Naive thymus-derived CD4-positive, alpha-beta T cell (primary cell): Measurements from ENCODE around the gene GDPD5. TPM values are rescaled to one million over a fixed set of nuclear protein-coding genes. Genes with fewer than 3 reads are reported as not detected.

Experiments used
- ATAC-seq: fragments of 150-1000 bp; cut with Tn5 transposase; 2 replicates; pipeline ENCODE4 v1.10.0; 2021; ENCODE audit warnings: mild to moderate bottlenecking, moderate library complexity
- CTCF ChIA-PET: fragments of 350-600 bp; sonication (Branson Sonifier 250); formaldehyde crosslinking; loops from one replicate; lab custom pipeline; 2021; ENCODE audit warnings: antibody characterized with exemption; lab: Charles Lee
- POLR2A ChIA-PET: fragments of 350-600 bp; sonication (Branson Sonifier 250); formaldehyde crosslinking; loops from one replicate; lab custom pipeline; 2021; ENCODE audit warnings: antibody characterized with exemption, inconsistent platforms; lab: Charles Lee
- DNase-seq, 9 donors: peaks; one replicate each; pipeline versions ENCODE4 v3.0.0 to v3.0.0-alpha.2; 2020 to 2022; ENCODE audit warnings: mixed read lengths in 1 of 9
- H3K27ac ChIP-seq: one replicate; pipeline ENCODE4 v1.7.0; 2013; ENCODE audit warnings: mild to moderate bottlenecking, low read depth, low read length, moderate library complexity
- H3K27me3 ChIP-seq, 2 donors: one replicate each; pipeline ENCODE4 v1.7.0; 2013; ENCODE audit warnings: low read length in 2 of 2, mild to moderate bottlenecking in 2 of 2, moderate library complexity in 2 of 2; ENCODE audit not compliant: control insufficient read depth in 2 of 2, insufficient read depth in 2 of 2
- H3K36me3 ChIP-seq, 3 experiments: 1 replicate in 2 of 3; 2 replicates in 1 of 3; pipeline ENCODE4 v1.7.0; 2013; ENCODE audit warnings: low read length in 3 of 3, mild to moderate bottlenecking in 3 of 3, moderate library complexity in 1 of 3; ENCODE audit not compliant: insufficient read depth in 3 of 3, control insufficient read depth in 2 of 3
- H3K4me1 ChIP-seq, 2 donors: one replicate each; pipeline ENCODE4 v1.7.0; 2013; ENCODE audit warnings: low read length in 2 of 2, mild to moderate bottlenecking in 2 of 2, moderate library complexity in 1 of 2; ENCODE audit not compliant: control insufficient read depth in 2 of 2, insufficient read depth in 2 of 2
- H3K4me3 ChIP-seq: 2 replicates; pipeline ENCODE4 v1.7.0; 2013; ENCODE audit warnings: mild to moderate bottlenecking, low read length
- H3K9me3 ChIP-seq, 3 experiments: 1 replicate in 2 of 3; 2 replicates in 1 of 3; pipeline ENCODE4 v1.7.0; 2013; ENCODE audit warnings: low read length in 3 of 3; ENCODE audit not compliant: control insufficient read depth in 2 of 3
- H3K27ac Mint-ChIP-seq, 9 donors: one replicate each; pipeline ENCODE4 v1.8.0; 2020 to 2022; ENCODE audit warnings: mixed read lengths in 9 of 9, mild to moderate bottlenecking in 8 of 9, moderate library complexity in 5 of 9, inconsistent platforms in 2 of 9
- H3K27me3 Mint-ChIP-seq, 5 donors: one replicate each; pipeline ENCODE4 v1.8.0; 2021 to 2022; ENCODE audit warnings: mixed read lengths in 5 of 5, mild to moderate bottlenecking in 1 of 5
- H3K36me3 Mint-ChIP-seq, 5 donors: one replicate each; pipeline ENCODE4 v1.8.0; 2020 to 2022; ENCODE audit warnings: mixed read lengths in 5 of 5, mild to moderate bottlenecking in 3 of 5, inconsistent platforms in 1 of 5
- H3K4me1 Mint-ChIP-seq, 7 donors: one replicate each; pipeline ENCODE4 v1.8.0; 2020 to 2022; ENCODE audit warnings: mixed read lengths in 7 of 7, mild to moderate bottlenecking in 3 of 7, inconsistent platforms in 1 of 7
- H3K4me3 Mint-ChIP-seq, 10 donors: one replicate each; pipeline ENCODE4 v1.8.0; 2020 to 2022; ENCODE audit warnings: mild to moderate bottlenecking in 10 of 10, mixed read lengths in 10 of 10, moderate library complexity in 6 of 10, inconsistent platforms in 2 of 10
- H3K9me3 Mint-ChIP-seq, 11 donors: one replicate each; pipeline ENCODE4 v1.8.0; 2020 to 2022; ENCODE audit warnings: mixed read lengths in 11 of 11, mild to moderate bottlenecking in 4 of 11, inconsistent platforms in 1 of 11, moderate library complexity in 1 of 11
- intact Hi-C, 2 donors: fragments of 100-400 bp; cut with micrococcal nuclease; formaldehyde crosslinking; loops; one replicate each; pipeline ENCODE4 v1.15.1; 2023
- polyA plus RNA-seq, 2 donors: library from polyadenylated mRNA; unstranded; fragments of 300-500 nt; fragmentation: Illumina TruSeq; gene quantifications; one replicate each; pipeline ENCODE4 v1.2.3, GENCODE V29; 2021
- total RNA-seq, 6 experiments: library from RNA in 5 of 6; stranded (reverse) in 5 of 6; gene quantifications; 1 replicate in 5 of 6; 2 replicates in 1 of 6; pipeline ENCODE4 v1.2.3 and lab custom pipeline; 2021 to 2026

The GDPD5 gene, protein sequence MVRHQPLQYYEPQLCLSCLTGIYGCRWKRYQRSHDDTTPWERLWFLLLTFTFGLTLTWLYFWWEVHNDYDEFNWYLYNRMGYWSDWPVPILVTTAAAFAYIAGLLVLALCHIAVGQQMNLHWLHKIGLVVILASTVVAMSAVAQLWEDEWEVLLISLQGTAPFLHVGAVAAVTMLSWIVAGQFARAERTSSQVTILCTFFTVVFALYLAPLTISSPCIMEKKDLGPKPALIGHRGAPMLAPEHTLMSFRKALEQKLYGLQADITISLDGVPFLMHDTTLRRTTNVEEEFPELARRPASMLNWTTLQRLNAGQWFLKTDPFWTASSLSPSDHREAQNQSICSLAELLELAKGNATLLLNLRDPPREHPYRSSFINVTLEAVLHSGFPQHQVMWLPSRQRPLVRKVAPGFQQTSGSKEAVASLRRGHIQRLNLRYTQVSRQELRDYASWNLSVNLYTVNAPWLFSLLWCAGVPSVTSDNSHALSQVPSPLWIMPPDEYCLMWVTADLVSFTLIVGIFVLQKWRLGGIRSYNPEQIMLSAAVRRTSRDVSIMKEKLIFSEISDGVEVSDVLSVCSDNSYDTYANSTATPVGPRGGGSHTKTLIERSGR
- total RNA-seq (10 to 100 TPM; 18.0 to 50.3 (median 24.7) TPM), polyA plus RNA-seq (1 to 10 TPM; 3.9 to 7.1 TPM), total RNA-seq (lab: John Stamatoyannopoulos, UW) (10.0 reads per million, percentile 35 among the genes with 10 or more reads in this experiment)

DNA sequence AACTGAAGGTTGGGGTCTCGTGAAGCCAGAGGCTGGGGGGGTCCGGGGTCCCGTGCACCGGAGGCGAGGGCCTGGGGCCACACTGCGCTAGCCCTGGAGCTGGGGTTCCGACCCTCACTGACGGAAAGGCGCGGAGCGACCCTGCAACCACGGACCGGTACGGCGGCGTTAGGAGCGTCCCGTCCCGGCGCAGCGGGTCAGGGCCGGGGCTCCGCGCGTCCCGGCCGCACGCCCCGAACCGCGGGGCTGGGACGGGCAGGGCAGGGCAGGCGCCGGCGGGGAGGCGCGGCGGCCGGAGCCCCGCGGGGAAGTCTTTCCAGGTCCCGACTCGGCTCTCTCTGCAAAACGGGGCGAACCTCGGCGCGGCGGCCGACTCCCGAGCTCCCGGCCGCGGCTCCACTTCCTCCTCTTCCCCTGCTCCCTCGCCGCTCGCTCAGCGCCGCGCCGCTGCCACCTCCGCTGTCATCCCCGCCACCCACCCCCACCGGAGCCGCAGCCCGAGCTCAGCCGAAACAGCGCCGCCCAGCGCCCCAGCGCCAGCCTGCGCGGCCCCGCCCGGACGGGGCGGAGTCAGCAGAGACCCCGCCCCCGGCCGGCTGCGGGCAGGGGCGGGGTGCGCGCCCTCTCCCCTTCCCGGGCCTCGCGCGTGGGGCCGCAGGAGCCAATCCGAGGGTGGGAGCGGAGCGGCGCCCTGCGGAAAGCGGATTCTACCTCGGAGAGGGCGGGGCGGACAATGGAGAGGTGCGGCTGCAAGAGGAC, at the start of gene GDPD5:
GDPD5 (minus strand) TSS at position 509 of the 759 bp plus-strand sequence. CDS start 48,206 bp downstream, outside the sequence.
- ChIA-PET POLR2A (interaction anchor here (0.6 to 1.9 kb wide), 6 partner anchors 9 to 125 kb away, joined by 3 to 5 read pairs (median 4); no protein-coding TSS in a partner anchor), CTCF (interaction anchor here (0.8 to 4.5 kb wide), 5 partner anchors 52 to 246 kb away, joined by 3 to 28 read pairs (median 4); no protein-coding TSS in a partner anchor)
- Histone ChIP-seq H3K27ac (peak within 1 kb of the TSS; percentile 71), H3K4me3 (peak within 1 kb of the TSS; percentile 61), H3K9me3 (no peaks in the 10 kb centered on the region), H3K4me1 (peaks cover 0 to 16% of the 10 kb centered on the region in 2 donors), H3K27me3 (no peaks in the 10 kb centered on the region), H3K36me3 (no peaks in the 10 kb centered on the region)
- ATAC-seq (peak; percentile 99), DNase-seq (peak; percentile 86 to 97 (median 91))
- Mint-ChIP-seq H3K4me1 (peaks cover 10 to 35% (median 29%) of the 10 kb centered on the region in 7 donors), H3K27me3 (peaks cover 0 to 24% (median 0%) of the 10 kb centered on the region in 5 donors), H3K4me3 (peak within 1 kb of the TSS; percentile 71 to 90 (median 84)), H3K9me3 (no peaks in the 10 kb centered on the region), H3K27ac (peak within 1 kb of the TSS; percentile 41 to 89 (median 74)), H3K36me3 (no peaks in the 10 kb centered on the region)
- intact Hi-C loops = loop anchor here (1.0 to 5.0 kb wide), 10 partner anchors 17 to 857 kb away; partner anchors contain the start of genes RPS3 (in 2 of the 2), GVQW3 (in 1 of the 2), SERPINH1 (in 1 of the 2) and THAP12 (in 1 of the 2)

DNA sequence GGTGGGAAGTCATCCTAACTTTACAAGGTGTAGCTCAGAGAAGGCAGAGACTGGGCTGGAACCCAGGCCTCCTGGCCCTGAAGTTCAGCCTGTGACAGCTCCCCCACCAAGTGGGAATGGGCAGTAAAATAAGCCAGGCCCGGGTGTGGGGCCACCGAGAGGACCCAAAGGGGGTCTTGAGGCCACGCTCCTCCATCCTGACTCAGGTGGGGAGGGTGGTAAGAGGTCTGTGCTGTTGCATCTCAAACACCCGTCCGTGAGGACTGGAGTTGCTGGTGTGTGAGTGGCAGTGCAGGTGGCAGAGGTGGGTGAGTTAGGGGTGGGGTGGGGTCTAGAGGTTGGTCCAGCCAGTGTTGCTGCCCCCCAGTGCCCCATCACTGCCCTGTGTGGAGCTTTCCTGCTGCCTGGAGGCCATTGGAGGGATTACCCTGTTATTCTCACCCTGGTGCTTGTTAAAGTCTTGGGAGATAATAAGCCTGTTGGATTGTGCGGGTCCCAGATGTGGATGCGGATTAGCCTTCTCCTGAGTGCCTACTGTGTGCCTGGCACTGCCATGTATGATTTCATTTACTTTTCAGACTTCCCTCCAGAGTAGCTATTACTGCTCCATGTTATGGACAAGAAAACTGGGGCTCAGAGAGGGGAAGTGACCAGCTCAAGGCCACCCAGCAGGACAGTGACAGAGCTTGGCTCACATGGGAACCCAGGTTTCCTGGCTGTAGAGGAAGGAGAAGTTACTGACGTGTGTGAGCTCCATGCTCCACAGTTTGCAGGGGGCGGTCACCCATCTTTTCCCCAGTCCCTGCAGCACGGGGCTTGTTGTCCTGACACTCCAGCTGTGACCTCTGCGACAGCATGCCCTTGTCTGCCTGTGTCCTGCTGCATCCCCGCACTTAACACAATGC, 49.2 kb upstream of the GDPD5 start:
- no peak overlapping the region for H3K4me3 Mint-ChIP-seq
- Histone ChIP-seq H3K4me3 (no peak overlapping the region), H3K27me3 (no peaks in the 10 kb centered on the region), H3K9me3 (no peaks in the 10 kb centered on the region), H3K27ac (no peak overlapping the region), H3K4me1 (no peaks in the 10 kb centered on the region), H3K36me3 (peaks cover 0 to 34% (median 2%) of the 10 kb centered on the region in 3 experiments)
- ChIA-PET CTCF (interaction anchor here (0.6 to 1.1 kb wide), 3 partner anchors 13 to 130 kb away, joined by 3 to 8 read pairs (median 4); partner anchors contain the start of gene SERPINH1), POLR2A (interaction anchor here (1.3 kb wide), 1 partner anchor 13 kb away, joined by 4 read pairs; the partner anchor contains the start of gene SERPINH1)
- peaks cover 0 to 5% (median 0%) of the 10 kb centered on the region in 5 donors for H3K36me3 Mint-ChIP-seq
- intact Hi-C loops = no loop called here
- H3K4me1 Mint-ChIP-seq = peaks cover 0 to 12% (median 0%) of the 10 kb centered on the region in 7 donors
- H3K27ac Mint-ChIP-seq = no peak overlapping the region
- DNase-seq (no peak), ATAC-seq (no peak)
- peaks cover 0 to 8% (median under 1%) of the 10 kb centered on the region in 5 donors for H3K27me3 Mint-ChIP-seq
- no peaks in the 10 kb centered on the region for H3K9me3 Mint-ChIP-seq

DNA sequence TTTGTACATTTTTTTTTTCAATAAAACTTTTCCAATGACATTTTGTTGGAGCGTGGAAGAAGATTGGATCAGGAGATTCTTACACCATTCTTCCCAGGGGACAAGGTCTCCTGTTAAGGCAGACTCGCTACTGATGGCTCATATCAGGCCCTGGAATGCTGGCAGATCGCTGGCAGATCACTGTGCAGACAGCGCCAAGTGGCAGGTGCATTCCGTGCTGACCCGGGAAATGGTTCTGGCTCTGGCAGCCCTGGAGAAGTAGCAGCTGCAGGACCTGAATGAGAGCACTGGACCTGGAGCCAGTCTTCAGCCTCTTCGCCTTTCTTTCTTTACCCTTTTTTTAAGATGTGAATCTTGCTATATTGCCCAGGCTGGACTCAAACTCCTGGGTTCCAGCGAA, 47.0 kb upstream of the GDPD5 start:
- no peaks in the 10 kb centered on the region for H3K9me3 ChIP-seq
- H3K4me1 ChIP-seq = no peaks in the 10 kb centered on the region
- intact Hi-C loops = no loop called here
- DNase-seq (no peak), ATAC-seq (no peak)
- Mint-ChIP-seq H3K27ac (peak overlapping the region in 1 of 9 donors; percentile 4), H3K27me3 (peaks cover 0 to 3% (median 0%) of the 10 kb centered on the region in 5 donors), H3K4me1 (peaks cover 0 to 12% (median 0%) of the 10 kb centered on the region in 7 donors), H3K36me3 (peaks cover 0 to 10% (median 7%) of the 10 kb centered on the region in 5 donors), H3K4me3 (no peak overlapping the region), H3K9me3 (no peaks in the 10 kb centered on the region)
- H3K36me3 ChIP-seq = peaks cover 0 to 53% (median 8%) of the 10 kb centered on the region in 3 experiments
- no peak overlapping the region for H3K4me3 ChIP-seq
- H3K27ac ChIP-seq = no peak overlapping the region
- H3K27me3 ChIP-seq = no peaks in the 10 kb centered on the region
- ChIA-PET CTCF (interaction anchor here (1.3 kb wide), 1 partner anchor 10 kb away, joined by 3 read pairs; no protein-coding TSS in a partner anchor), POLR2A (no interaction called here)

DNA sequence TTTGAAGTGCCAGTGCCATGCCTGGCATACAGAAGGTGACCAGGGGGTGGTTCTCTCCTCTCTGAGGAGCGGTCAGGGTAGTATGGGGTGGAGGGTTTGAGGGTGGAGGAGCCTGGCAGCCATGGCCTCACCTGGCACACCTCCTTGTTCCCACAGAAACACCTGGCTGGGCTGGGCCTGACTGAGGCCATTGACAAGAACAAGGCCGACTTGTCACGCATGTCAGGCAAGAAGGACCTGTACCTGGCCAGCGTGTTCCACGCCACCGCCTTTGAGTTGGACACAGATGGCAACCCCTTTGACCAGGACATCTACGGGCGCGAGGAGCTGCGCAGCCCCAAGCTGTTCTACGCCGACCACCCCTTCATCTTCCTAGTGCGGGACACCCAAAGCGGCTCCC, 45.9 kb upstream of the GDPD5 start:
- Histone ChIP-seq H3K36me3 (peaks cover 0 to 62% (median 8%) of the 10 kb centered on the region in 3 experiments), H3K4me1 (no peaks in the 10 kb centered on the region), H3K27ac (no peak overlapping the region), H3K27me3 (no peaks in the 10 kb centered on the region), H3K9me3 (no peaks in the 10 kb centered on the region), H3K4me3 (no peak overlapping the region)
- intact Hi-C loops = no loop called here
- peaks cover 0 to 10% (median 0%) of the 10 kb centered on the region in 7 donors for H3K4me1 Mint-ChIP-seq
- no peak for DNase-seq
- H3K9me3 Mint-ChIP-seq = no peaks in the 10 kb centered on the region
- peaks cover 0 to 10% (median 8%) of the 10 kb centered on the region in 5 donors for H3K36me3 Mint-ChIP-seq
- ChIA-PET POLR2A (no interaction called here), CTCF (no interaction called here)
- ATAC-seq = no peak
- H3K4me3 Mint-ChIP-seq = no peak overlapping the region
- H3K27me3 Mint-ChIP-seq = peaks cover 0 to 3% (median 0%) of the 10 kb centered on the region in 5 donors
- peak overlapping the region in 2 of 9 donors; percentile 5 to 25 for H3K27ac Mint-ChIP-seq

DNA sequence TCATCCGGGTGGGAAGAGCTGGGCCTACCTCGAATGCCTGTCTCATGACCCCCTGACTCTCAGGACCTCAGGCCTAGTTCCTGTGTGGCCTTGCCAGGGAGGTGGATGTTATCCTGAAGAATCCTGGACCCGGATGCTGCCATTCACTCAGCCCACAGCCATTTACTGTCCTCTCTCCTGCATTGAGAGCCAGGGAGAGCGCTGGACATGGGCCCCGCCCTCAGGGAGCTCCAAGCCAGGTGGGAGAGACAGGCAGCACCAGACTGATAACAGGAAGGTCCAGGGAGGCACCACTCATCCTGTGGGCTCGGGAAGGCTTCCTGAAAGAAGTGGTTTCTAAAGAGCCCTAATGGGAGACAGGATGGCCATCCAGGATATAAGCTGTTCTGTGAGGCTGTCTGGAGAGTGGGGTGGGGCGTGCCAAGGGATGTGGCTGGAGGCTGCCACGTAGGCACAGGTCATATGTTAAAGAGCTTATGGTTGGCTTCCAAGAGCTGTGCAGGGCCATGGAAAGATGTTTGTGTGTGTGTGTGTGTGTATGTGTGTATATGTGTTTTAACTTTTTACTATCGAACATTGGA, 44.9 kb upstream of the GDPD5 start:
- Histone ChIP-seq H3K36me3 (peaks cover 0 to 63% (median 8%) of the 10 kb centered on the region in 3 experiments), H3K27me3 (no peaks in the 10 kb centered on the region), H3K27ac (no peak overlapping the region), H3K9me3 (no peaks in the 10 kb centered on the region), H3K4me3 (no peak overlapping the region), H3K4me1 (no peaks in the 10 kb centered on the region)
- ChIA-PET CTCF (interaction anchor here (0.6 to 1.3 kb wide), 2 partner anchors 12 to 52 kb away, joined by 4 to 6 read pairs; no protein-coding TSS in a partner anchor), POLR2A (no interaction called here)
- Mint-ChIP-seq H3K9me3 (no peaks in the 10 kb centered on the region), H3K27me3 (no peaks in the 10 kb centered on the region), H3K4me1 (peaks cover 0 to 5% (median 2%) of the 10 kb centered on the region in 7 donors), H3K36me3 (peaks cover 0 to 10% (median 8%) of the 10 kb centered on the region in 5 donors), H3K4me3 (no peak overlapping the region), H3K27ac (peak overlapping the region in 2 of 9 donors; percentile 54 to 91)
- ATAC-seq = no peak
- intact Hi-C loops = no loop called here
- DNase-seq = no peak
